ENCODE measurements around the gene SAMM50.
"Not testable (repeated sequence)": the region's sequence is repeated elsewhere in the genome, so short reads cannot be mapped to it uniquely, and the experiment has no call there.

SAMM50 gene

DNA sequence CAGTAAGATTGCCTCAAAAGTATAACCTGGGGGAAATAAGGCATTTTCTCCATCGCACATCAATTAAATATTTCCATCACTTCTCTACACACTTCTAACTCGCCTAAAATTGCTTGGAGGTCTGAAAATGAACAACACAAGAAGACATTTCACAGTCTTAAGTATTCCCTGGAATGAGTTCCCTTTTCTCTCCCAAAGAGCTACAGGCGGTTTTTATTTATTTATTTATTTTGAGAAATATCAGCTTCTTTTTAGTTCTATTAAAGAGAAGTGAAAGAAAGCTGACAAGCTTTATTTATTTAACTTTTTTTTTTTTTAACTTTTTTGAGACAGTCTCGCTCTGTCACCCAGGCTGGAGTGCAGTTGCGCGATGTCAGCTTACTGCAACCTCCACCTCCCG is 57.3 kb downstream of the SAMM50 start:
- H3K27ac Mint-ChIP-seq: no peak overlapping the region
- DNase-seq (no peak), ATAC-seq (replicated peaks) (no peak)
- no peak overlapping the region for H3K4me3 Mint-ChIP-seq
- peaks cover 7 to 19% of the 10 kb centered on the region in 2 donors for H3K4me1 Mint-ChIP-seq
- H3K36me3 Mint-ChIP-seq: peaks cover under 1 to 18% of the 10 kb centered on the region in 2 donors
- peaks cover 0 to 1% of the 10 kb centered on the region in 2 donors for H3K9me3 Mint-ChIP-seq
- H3K27me3 Mint-ChIP-seq: no peaks in the 10 kb centered on the region

DNA sequence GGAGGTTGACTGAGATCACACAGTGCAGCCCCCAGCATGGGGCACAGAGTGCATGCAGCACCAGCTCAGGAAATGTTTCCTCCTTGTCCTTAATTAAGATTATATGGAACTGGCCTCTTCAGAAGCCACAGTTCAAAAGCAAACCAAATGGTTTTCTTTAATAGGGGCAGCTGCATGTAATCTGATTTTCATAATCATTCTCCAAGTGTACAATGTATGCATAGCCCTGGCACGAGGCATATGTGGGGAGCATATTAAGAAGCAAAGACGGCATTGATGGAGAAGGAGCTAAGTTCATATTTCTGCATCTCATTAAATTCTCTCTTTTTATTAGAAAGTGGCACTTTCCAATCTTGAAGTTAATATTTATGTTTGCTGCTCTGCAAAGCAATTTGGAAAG is 59.0 kb downstream of the SAMM50 start:
- no peak overlapping the region for H3K27ac Mint-ChIP-seq
- no peaks in the 10 kb centered on the region for H3K27me3 Mint-ChIP-seq
- DNase-seq: no peak
- peaks cover 12 to 24% of the 10 kb centered on the region in 2 donors for H3K36me3 Mint-ChIP-seq
- no peak for ATAC-seq (replicated peaks)
- no peak overlapping the region for H3K4me3 Mint-ChIP-seq
- peaks cover 9 to 24% of the 10 kb centered on the region in 2 donors for H3K4me1 Mint-ChIP-seq
- H3K9me3 Mint-ChIP-seq: peaks cover 0 to 1% of the 10 kb centered on the region in 2 donors

DNA sequence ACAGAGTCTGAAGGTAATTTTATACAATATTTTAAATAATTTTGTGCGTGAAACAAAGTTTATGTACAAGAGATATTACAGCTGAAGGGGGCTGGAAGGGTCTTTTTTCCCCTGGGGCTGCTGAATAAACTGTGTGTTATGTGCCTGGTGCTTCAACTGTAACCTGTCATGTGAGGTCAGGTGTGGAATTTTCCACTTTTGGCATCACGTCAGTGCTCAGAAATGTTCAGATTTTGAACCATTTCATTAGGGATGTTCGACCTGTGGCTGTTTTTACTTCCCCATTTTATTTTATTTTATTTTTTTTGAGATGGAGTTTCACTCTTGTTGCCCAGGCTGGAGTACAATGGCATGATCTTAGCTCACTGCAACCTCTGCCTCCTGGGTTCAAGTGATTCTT is 61.3 kb downstream of the SAMM50 start:
- H3K27ac Mint-ChIP-seq: peak overlapping the region; percentile 79
- ATAC-seq (replicated peaks): peak; percentile 76 to 83
- H3K27me3 Mint-ChIP-seq, H3K9me3 Mint-ChIP-seq, DNase-seq, H3K4me3 Mint-ChIP-seq: not testable (repeated sequence)
- H3K36me3 Mint-ChIP-seq: peaks cover 23 to 39% of the 10 kb centered on the region in 2 donors
- H3K4me1 Mint-ChIP-seq: peaks cover 23 to 47% of the 10 kb centered on the region in 2 donors

DNA sequence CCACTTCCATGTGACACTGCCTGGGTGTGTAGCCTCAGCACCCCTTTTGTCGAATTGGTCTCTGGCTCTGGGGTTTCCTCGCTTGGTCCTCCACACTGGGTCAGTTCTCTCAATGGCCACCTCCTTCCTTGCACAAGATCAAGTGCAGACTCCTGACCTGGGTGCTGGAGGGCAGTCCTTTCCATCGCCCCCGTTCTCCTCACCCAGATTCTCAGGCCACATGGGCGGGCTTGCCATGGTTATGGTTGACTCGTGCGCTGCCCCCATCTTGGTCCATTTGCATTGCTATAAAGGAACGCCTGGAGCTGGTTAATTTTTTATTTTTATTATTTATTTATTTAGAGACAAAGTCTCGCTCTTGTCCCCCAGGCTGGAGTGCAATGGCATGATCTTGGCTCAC is 63.4 kb downstream of the SAMM50 start:
- peaks cover 35 to 66% of the 10 kb centered on the region in 2 donors for H3K4me1 Mint-ChIP-seq
- DNase-seq (no peak), ATAC-seq (replicated peaks) (no peak)
- peaks cover 0 to 1% of the 10 kb centered on the region in 2 donors for H3K9me3 Mint-ChIP-seq
- no peak overlapping the region for H3K27ac Mint-ChIP-seq
- H3K36me3 Mint-ChIP-seq: peaks cover 31 to 46% of the 10 kb centered on the region in 2 donors
- H3K27me3 Mint-ChIP-seq: no peaks in the 10 kb centered on the region
- no peak overlapping the region for H3K4me3 Mint-ChIP-seq

DNA sequence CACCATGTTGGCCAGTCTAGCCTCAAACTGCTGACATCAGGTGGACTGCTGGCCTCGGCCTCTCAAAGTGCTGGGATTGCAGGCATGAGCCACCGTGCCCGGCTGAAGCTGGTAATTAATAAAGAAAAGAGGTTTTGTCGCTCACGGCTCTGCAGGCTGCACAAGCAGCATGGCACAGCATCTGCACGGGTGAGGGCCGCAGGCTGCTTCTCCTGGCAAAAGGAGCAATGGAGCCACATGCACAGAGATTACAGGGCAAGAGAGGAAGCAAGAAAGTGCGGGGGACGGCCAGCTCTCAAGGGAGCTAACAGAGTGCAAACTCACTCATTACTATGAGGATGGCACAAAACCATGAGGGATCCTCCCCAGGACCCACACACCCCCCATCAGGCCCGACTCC is 64.2 kb downstream of the SAMM50 start:
- Mint-ChIP-seq H3K9me3 (peaks cover 0 to 1% of the 10 kb centered on the region in 2 donors), H3K36me3 (peaks cover 34 to 49% of the 10 kb centered on the region in 2 donors), H3K27ac (no peak overlapping the region), H3K4me3 (no peak overlapping the region), H3K27me3 (no peaks in the 10 kb centered on the region), H3K4me1 (peaks cover 38 to 69% of the 10 kb centered on the region in 2 donors)
- ATAC-seq (replicated peaks): no peak
- DNase-seq: no peak

DNA sequence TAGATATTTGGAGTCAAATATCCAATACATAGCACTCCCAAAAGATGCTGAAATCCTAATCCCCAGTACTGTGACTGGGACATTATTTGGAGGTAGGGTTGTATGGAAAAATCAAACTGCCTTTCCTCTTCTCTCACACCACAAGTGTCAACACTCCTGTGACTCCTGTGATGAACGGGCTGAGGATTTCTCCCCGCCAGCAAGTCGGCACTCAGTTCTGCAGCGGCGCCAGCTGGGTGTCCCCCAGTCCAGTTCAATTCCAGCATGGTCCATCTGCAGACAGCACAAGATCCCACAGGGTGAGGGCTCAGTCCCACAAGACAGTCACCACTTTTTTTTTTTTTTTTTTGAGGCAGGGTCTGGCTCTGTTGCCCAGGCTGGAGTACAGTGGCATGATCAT is 64.6 kb downstream of the SAMM50 start:
- Mint-ChIP-seq H3K27me3 (no peaks in the 10 kb centered on the region), H3K9me3 (peaks cover 0 to 1% of the 10 kb centered on the region in 2 donors), H3K27ac (peak overlapping the region; percentile 42), H3K36me3 (peaks cover 34 to 52% of the 10 kb centered on the region in 2 donors), H3K4me3 (peak overlapping the region in 1 of 2 donors; percentile 32), H3K4me1 (peaks cover 38 to 69% of the 10 kb centered on the region in 2 donors)
- no peak for DNase-seq
- no peak for ATAC-seq (replicated peaks)

DNA sequence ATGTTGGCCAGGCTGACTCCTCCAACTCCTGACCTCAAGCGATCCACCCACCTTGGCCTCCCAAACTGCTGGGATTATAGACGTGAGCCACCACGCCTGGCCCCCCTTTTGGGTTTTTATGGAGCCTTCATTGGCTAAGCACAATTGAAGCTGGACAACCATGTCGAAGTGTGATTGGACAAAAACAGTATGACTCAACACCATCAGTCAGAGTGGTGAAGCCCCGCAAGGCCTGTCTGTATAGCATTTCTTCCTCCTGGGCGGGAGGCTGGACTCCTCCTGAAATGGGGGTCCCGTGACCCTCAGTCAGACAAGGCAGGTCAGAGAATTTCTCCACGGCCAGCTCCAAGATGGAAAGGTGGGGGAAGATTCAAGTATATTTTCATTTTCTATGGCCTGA is 65.7 kb downstream of the SAMM50 start:
- DNase-seq (no peak), ATAC-seq (replicated peaks) (no peak)
- H3K36me3 Mint-ChIP-seq: peaks cover 37 to 63% of the 10 kb centered on the region in 2 donors
- peak overlapping the region; percentile 11 to 53 for H3K4me3 Mint-ChIP-seq
- peaks cover 41 to 75% of the 10 kb centered on the region in 2 donors for H3K4me1 Mint-ChIP-seq
- peak overlapping the region; percentile 22 for H3K27ac Mint-ChIP-seq
- H3K27me3 Mint-ChIP-seq: no peaks in the 10 kb centered on the region
- H3K9me3 Mint-ChIP-seq: peaks cover 0 to 1% of the 10 kb centered on the region in 2 donors

DNA sequence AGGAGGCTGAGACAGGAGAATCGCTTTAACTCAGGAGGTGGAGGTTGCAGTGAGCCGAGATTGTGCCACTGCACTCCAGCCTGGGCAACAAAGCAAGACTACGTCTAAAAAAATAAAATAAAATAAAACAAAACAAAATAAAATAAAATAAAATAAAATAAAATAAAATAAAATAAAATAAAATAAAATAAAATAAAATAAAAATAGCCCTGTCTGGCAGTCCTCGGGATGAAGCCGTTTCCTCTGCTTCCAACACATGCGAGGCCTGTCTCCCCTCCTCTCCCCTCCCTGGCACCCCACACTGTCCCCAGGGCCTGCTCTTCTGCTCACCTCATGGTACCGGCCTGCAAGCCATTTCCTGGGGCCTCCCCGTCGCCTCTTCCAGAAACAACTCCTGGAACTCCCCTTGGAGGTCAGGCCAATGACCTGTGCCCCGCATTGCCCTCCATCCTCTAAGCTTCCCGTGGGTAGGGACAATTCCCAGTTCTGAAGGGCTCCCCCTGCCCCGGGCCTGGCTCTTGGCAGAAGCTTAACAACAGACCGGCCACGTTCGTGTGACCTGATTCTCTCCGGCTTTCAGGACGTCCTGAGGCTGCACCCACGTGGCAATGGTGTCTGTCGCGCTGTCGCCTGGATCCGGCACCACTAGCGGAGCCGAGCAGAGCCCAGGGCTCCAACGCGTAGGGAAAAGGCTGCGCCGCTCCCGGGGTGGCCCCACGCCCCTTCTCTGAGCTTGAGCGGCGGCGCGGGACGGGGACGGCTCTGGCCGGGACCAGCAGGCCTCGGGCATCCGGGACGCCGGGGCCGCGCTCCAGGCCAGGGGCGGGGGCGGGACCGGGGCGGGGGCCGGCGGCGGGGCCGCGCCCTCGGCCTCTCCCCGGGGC is 68.4 kb downstream of the SAMM50 start:
- H3K27ac Mint-ChIP-seq: peak overlapping the region; percentile 98
- H3K36me3 Mint-ChIP-seq: peaks cover 39 to 73% of the 10 kb centered on the region in 2 donors
- no peaks in the 10 kb centered on the region for H3K9me3 Mint-ChIP-seq
- ATAC-seq (replicated peaks): peak; percentile 32 to 36
- H3K27me3 Mint-ChIP-seq: no peaks in the 10 kb centered on the region
- peaks cover 59 to 84% of the 10 kb centered on the region in 2 donors for H3K4me1 Mint-ChIP-seq
- peak overlapping the region; percentile 89 to 97 for H3K4me3 Mint-ChIP-seq
- DNase-seq: peak; percentile 73

DNA sequence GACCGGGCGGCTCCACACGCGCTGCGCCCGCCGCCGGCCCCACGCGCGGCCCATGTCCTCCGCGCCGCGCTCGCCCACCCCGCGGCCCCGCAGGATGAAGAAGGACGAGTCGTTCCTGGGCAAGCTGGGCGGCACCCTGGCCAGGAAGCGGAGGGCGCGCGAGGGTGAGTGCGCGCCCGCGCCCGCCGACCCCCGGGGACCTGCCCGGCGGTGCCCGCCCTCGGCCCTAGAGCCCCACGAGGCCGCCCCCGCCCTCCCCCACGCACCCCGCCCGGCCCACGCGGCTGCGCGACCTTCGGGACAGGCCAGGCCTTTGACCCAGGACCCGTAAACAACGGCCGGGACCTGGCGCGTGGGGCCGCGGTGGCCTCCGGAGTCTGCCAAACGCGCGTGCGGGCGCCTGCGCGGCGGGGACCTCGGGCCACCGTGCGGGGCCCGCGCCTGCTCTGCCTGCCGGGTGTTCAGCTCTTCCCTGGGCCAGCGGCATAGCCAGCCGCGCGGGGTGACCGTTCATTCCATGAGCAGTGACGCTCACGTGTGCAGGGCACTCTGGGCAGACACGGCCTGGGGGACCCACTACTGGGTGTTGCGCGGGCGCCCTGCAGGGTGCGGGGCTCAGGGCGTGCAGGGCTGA is 69.2 kb downstream of the SAMM50 start, which contains the start of gene PARVB:
Gene PARVB (plus strand): TSS at position 15 of the 634 bp plus-strand sequence. CDS start 38 bp downstream, at position 53.
- Mint-ChIP-seq H3K27me3 (no peaks in the 10 kb centered on the region), H3K9me3 (no peaks in the 10 kb centered on the region), H3K27ac (peak within 1 kb of the TSS; percentile 100), H3K4me1 (peaks cover 63 to 89% of the 10 kb centered on the region in 2 donors), H3K4me3 (peak within 1 kb of the TSS; percentile 89 to 97), H3K36me3 (peaks cover 40 to 74% of the 10 kb centered on the region in 2 donors)
- ATAC-seq (replicated peaks) (peak; percentile 12 to 15), DNase-seq (peak; percentile 34)

DNA sequence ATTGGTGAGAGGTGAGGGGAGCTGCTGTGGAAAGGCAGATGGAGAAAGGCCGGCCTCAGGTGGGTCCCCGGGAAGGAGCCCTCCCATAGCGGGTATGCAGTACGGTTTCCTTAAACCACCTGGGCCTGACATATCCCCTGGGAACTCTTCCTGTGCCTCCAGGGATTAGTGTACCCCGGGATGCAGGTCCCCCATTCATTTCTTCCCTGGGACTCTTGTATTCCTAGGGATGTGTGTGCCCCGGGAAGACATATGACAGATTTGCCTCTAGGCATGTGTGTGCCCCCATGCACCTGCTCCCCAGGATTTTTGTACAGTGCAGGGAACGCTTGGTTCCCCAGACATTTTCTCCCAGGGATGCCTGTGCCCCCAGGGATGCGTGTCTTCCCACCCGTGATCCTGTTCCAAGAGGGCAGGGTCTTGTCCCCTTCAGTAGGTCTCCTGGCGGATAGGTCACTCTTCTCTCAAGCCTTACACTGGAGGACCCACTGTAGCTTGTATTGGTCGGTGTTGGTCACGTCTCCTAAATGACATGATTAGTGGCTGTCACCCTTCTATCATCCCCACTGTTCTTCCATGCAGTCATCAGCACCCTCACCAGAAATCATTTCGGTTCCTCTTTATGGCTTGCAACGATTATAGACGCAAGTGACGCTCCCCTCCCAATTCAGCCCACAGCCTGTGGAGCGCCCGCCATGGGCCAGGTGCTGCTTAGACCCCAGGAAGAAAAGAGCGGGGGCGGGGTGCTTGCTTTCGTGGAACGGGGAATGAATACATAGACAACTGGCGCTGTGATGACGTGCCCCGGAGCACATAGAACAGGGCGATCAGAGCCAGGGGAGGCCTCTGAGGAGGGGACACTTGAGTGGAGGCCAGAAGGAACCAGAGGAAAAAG is 70.2 kb downstream of the SAMM50 start:
- Mint-ChIP-seq H3K27ac (peak overlapping the region; percentile 100), H3K36me3 (peaks cover 37 to 75% of the 10 kb centered on the region in 2 donors), H3K27me3 (no peaks in the 10 kb centered on the region), H3K4me1 (peaks cover 65 to 89% of the 10 kb centered on the region in 2 donors), H3K9me3 (no peaks in the 10 kb centered on the region), H3K4me3 (peak overlapping the region; percentile 87 to 97)
- DNase-seq (peak; percentile 90), ATAC-seq (replicated peaks) (peak; percentile 68 to 73)

DNA sequence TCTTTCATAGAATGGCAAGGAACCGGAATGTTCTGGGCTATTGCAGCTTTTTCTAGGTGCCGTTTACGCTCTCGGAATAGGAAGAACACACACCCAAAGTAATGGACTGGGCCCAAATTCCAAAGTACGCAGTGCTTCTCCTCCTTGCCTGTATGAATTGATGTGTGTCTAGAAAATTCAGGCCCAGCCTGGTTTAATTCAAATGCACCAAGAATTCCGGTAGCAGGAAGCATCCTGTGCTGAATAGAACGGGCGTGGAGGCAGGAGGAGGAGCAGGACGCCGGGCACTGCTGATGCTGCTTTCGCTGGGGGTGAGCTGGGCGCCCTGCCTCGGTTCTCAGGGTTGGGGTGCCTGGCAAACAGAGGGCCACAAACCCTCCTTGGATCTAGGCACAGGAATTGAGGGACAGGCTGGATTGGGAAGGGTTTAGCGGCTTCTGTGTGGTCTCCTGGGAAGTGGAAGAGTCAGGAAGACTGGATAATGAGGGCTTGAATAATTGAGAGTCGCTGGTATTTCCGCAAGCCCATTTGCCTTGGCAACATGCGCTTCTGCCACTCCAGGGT is 70.9 kb downstream of the SAMM50 start:
- H3K4me1 Mint-ChIP-seq: peaks cover 64 to 89% of the 10 kb centered on the region in 2 donors
- H3K4me3 Mint-ChIP-seq: peak overlapping the region; percentile 87 to 97
- DNase-seq (no peak), ATAC-seq (replicated peaks) (no peak)
- H3K27me3 Mint-ChIP-seq: no peaks in the 10 kb centered on the region
- H3K36me3 Mint-ChIP-seq: peaks cover 35 to 73% of the 10 kb centered on the region in 2 donors
- H3K9me3 Mint-ChIP-seq: no peaks in the 10 kb centered on the region
- H3K27ac Mint-ChIP-seq: peak overlapping the region; percentile 100

DNA sequence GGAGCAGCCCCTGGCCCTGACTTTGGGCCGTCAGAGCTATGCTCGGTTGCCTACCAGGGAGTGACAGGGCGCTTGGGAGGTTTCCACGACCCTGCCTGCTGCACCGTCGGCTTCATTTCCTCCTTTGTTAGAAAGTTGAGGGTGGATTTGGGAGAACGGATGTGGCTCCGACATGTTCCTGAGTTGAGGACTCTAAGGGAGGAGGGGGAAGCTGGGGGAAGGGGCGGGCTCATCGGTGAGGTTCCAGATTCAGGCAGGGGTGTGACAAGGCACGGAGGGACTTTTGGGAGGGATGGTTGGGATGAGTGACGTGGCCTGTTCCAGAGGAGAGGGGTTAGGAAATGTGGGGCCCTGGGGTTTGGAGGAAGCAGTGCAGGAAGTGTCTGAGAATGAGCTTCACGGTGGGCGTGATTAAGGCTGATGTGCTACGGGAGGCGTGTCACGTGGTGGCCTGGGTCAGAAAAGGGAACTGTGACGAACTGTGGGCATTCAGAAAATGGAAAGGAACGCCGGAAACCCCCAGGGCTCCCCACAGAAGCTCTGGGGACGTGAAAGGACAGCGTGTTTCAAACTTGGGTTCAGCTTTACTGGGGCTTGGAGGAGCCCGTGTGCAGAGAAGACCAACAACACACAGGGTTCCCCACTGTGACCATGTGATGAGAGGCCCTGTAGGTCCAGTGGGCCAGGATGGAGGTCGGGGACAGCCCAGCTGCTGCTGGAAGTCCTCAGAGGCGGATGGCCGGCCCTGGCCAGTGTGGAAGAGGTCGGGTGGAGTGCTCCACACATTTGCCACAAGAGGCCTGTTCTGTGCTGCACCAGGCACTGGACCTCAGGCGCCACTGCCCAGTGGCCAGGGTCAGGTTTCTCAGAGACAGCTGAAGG is 71.6 kb downstream of the SAMM50 start:
- Mint-ChIP-seq H3K27me3 (no peaks in the 10 kb centered on the region), H3K4me1 (peaks cover 64 to 89% of the 10 kb centered on the region in 2 donors), H3K36me3 (peaks cover 41 to 74% of the 10 kb centered on the region in 2 donors), H3K9me3 (no peaks in the 10 kb centered on the region), H3K4me3 (peak overlapping the region; percentile 87 to 97), H3K27ac (peak overlapping the region; percentile 100)
- ATAC-seq (replicated peaks): peak; percentile 65 to 76
- DNase-seq: peak; percentile 92

DNA sequence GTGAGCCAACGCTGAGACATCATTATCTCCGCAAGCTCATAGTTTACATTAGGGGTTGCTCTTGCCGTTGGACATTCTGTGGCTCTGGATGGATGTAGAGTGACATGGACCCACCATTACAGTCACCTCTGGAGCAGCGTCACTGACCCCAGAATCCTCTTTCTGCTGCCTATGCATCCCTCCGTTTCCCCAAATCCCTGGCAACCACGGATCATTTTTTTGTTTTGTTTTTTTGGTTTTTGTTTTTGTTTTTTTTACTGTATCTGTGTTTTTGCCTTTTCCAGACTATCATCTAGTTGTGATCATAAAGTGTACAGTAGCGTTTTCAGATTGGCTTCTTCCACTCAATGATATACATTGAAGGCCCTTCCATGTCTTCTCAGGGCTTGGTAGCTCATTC is 72.8 kb downstream of the SAMM50 start:
- H3K36me3 Mint-ChIP-seq: peaks cover 37 to 75% of the 10 kb centered on the region in 2 donors
- H3K4me3 Mint-ChIP-seq: peak overlapping the region; percentile 5 to 50
- ATAC-seq (replicated peaks) (no peak), DNase-seq (no peak)
- H3K4me1 Mint-ChIP-seq: peaks cover 61 to 86% of the 10 kb centered on the region in 2 donors
- no peaks in the 10 kb centered on the region for H3K9me3 Mint-ChIP-seq
- no peaks in the 10 kb centered on the region for H3K27me3 Mint-ChIP-seq
- H3K27ac Mint-ChIP-seq: peak overlapping the region; percentile 74
